Measurements from ENCODE around the gene DSCAM.
A peak's percentile ranks its signal among the peaks of the same experiment; 100 is the strongest.

The DSCAM gene

GRCh38 chr21:40160911-40161310 is 686.0 kb downstream of the DSCAM start:
- no peak for DNase-seq
- no peak overlapping the region for H3K4me3 Mint-ChIP-seq

GRCh38 chr21:40158366-40158765 is 688.6 kb downstream of the DSCAM start:
- DNase-seq, result no peak
- Mint-ChIP-seq H3K27me3 (no peaks in the 10 kb centered on the region), H3K4me3 (no peak overlapping the region), H3K9me3 (peaks cover 0 to 15% of the 10 kb centered on the region in 2 donors), H3K27ac (no peak overlapping the region), H3K4me1 (no peaks in the 10 kb centered on the region)
- ATAC-seq, result no peak

More at GRCh38 chr21:40160911-40161310, 686.0 kb downstream of the DSCAM start:
- Mint-ChIP-seq H3K4me1 (no peaks in the 10 kb centered on the region), H3K27me3 (no peaks in the 10 kb centered on the region), H3K27ac (no peak overlapping the region), H3K9me3 (peaks cover 0 to 5% of the 10 kb centered on the region in 2 donors)
- no peak for ATAC-seq

GRCh38 chr21:40155563-40155962 is 691.4 kb downstream of the DSCAM start:
- Mint-ChIP-seq H3K27ac (no peak overlapping the region), H3K4me1 (no peaks in the 10 kb centered on the region)
- no peak for ATAC-seq

GRCh38 chr21:40153351-40153750 is 693.6 kb downstream of the DSCAM start:
- Mint-ChIP-seq H3K27me3 (no peaks in the 10 kb centered on the region), H3K9me3 (peaks cover 0 to 15% of the 10 kb centered on the region in 2 donors), H3K4me3 (no peak overlapping the region), H3K4me1 (no peaks in the 10 kb centered on the region), H3K27ac (no peak overlapping the region)
- DNase-seq (no peak), ATAC-seq (no peak)

More at GRCh38 chr21:40155563-40155962, 691.4 kb downstream of the DSCAM start:
- Mint-ChIP-seq H3K9me3 (peaks cover 0 to 15% of the 10 kb centered on the region in 2 donors), H3K27me3 (no peaks in the 10 kb centered on the region), H3K4me3 (no peak overlapping the region)
- DNase-seq, result no peak

GRCh38 chr21:40152476-40152875 is 694.5 kb downstream of the DSCAM start:
- Mint-ChIP-seq H3K4me3 (no peak overlapping the region), H3K4me1 (no peaks in the 10 kb centered on the region), H3K27ac (no peak overlapping the region), H3K27me3 (no peaks in the 10 kb centered on the region), H3K9me3 (peaks cover 0 to 15% of the 10 kb centered on the region in 2 donors)
- ATAC-seq (no peak), DNase-seq (no peak)

GRCh38 chr21:40151611-40152010 is 695.3 kb downstream of the DSCAM start:
- Mint-ChIP-seq H3K27me3 (no peaks in the 10 kb centered on the region), H3K4me3 (no peak overlapping the region), H3K4me1 (no peaks in the 10 kb centered on the region), H3K9me3 (peaks cover 0 to 15% of the 10 kb centered on the region in 2 donors), H3K27ac (no peak overlapping the region)
- DNase-seq (no peak), ATAC-seq (no peak)

- H3K9me3 Mint-ChIP-seq, result no peaks in the 10 kb centered on the region
- H3K27me3 Mint-ChIP-seq, result no peaks in the 10 kb centered on the region
- DNase-seq (no peak), ATAC-seq (no peak)
- no peak overlapping the region for H3K27ac Mint-ChIP-seq
- H3K4me3 Mint-ChIP-seq, result no peak overlapping the region
- H3K4me1 Mint-ChIP-seq, result no peaks in the 10 kb centered on the region
Measured at GRCh38 chr21:40146216-40146837, 700.6 kb downstream of the DSCAM start.

- no peak overlapping the region for H3K27ac Mint-ChIP-seq
- ATAC-seq, result no peak
- H3K27me3 Mint-ChIP-seq, result no peaks in the 10 kb centered on the region
- H3K4me1 Mint-ChIP-seq, result no peaks in the 10 kb centered on the region
- DNase-seq, result peak; percentile 15 to 41
- H3K4me3 Mint-ChIP-seq, result no peak overlapping the region
- no peaks in the 10 kb centered on the region for H3K9me3 Mint-ChIP-seq
Measured at GRCh38 chr21:40143822-40144525, 703.0 kb downstream of the DSCAM start.

GRCh38 chr21:40141621-40142020 is 705.3 kb downstream of the DSCAM start:
- ATAC-seq, result no peak
- H3K4me3 Mint-ChIP-seq, result no peak overlapping the region
- no peaks in the 10 kb centered on the region for H3K9me3 Mint-ChIP-seq
- H3K27ac Mint-ChIP-seq, result no peak overlapping the region
- H3K27me3 Mint-ChIP-seq, result no peaks in the 10 kb centered on the region
- no peak for DNase-seq
- H3K4me1 Mint-ChIP-seq, result no peaks in the 10 kb centered on the region

GRCh38 chr21:40140675-40141074 is 706.3 kb downstream of the DSCAM start:
- Mint-ChIP-seq H3K27ac (no peak overlapping the region), H3K4me1 (no peaks in the 10 kb centered on the region)
- no peak for ATAC-seq

GRCh38 chr21:40139636-40140035 is 707.3 kb downstream of the DSCAM start:
- Mint-ChIP-seq H3K4me1 (no peaks in the 10 kb centered on the region), H3K4me3 (no peak overlapping the region), H3K27me3 (no peaks in the 10 kb centered on the region), H3K27ac (no peak overlapping the region), H3K9me3 (no peaks in the 10 kb centered on the region)
- ATAC-seq, result peak; percentile 23
- no peak for DNase-seq

More at GRCh38 chr21:40140675-40141074, 706.3 kb downstream of the DSCAM start:
- Mint-ChIP-seq H3K27me3 (no peaks in the 10 kb centered on the region), H3K4me3 (no peak overlapping the region), H3K9me3 (no peaks in the 10 kb centered on the region)
- no peak for DNase-seq

- Mint-ChIP-seq H3K27me3 (no peaks in the 10 kb centered on the region), H3K9me3 (no peaks in the 10 kb centered on the region), H3K27ac (no peak overlapping the region), H3K4me3 (no peak overlapping the region), H3K4me1 (no peaks in the 10 kb centered on the region)
- no peak for DNase-seq
- no peak for ATAC-seq
Measured at GRCh38 chr21:40136571-40136970, 710.4 kb downstream of the DSCAM start.

GRCh38 chr21:40134731-40135492 is 712.0 kb downstream of the DSCAM start:
- H3K27ac Mint-ChIP-seq, result no peak overlapping the region
- H3K4me1 Mint-ChIP-seq, result no peaks in the 10 kb centered on the region
- DNase-seq, result no peak
- no peak for ATAC-seq
- no peak overlapping the region for H3K4me3 Mint-ChIP-seq
- H3K9me3 Mint-ChIP-seq, result no peaks in the 10 kb centered on the region
- H3K27me3 Mint-ChIP-seq, result no peaks in the 10 kb centered on the region

- Mint-ChIP-seq H3K27me3 (no peaks in the 10 kb centered on the region), H3K9me3 (peaks cover 0 to 14% of the 10 kb centered on the region in 2 donors), H3K4me3 (no peak overlapping the region), H3K27ac (no peak overlapping the region), H3K4me1 (no peaks in the 10 kb centered on the region)
- no peak for DNase-seq
- no peak for ATAC-seq
Measured at GRCh38 chr21:40130476-40130875, 716.5 kb downstream of the DSCAM start.

GRCh38 chr21:40129809-40130208 is 717.1 kb downstream of the DSCAM start:
- DNase-seq (no peak), ATAC-seq (no peak)
- Mint-ChIP-seq H3K27me3 (no peaks in the 10 kb centered on the region), H3K9me3 (peaks cover 0 to 14% of the 10 kb centered on the region in 2 donors), H3K4me3 (no peak overlapping the region), H3K4me1 (no peaks in the 10 kb centered on the region), H3K27ac (no peak overlapping the region)

- no peak overlapping the region for H3K27ac Mint-ChIP-seq
- peaks cover 0 to 14% of the 10 kb centered on the region in 2 donors for H3K9me3 Mint-ChIP-seq
- ATAC-seq (no peak), DNase-seq (no peak)
- H3K27me3 Mint-ChIP-seq, result no peaks in the 10 kb centered on the region
- no peak overlapping the region for H3K4me3 Mint-ChIP-seq
- no peaks in the 10 kb centered on the region for H3K4me1 Mint-ChIP-seq
Measured at GRCh38 chr21:40128891-40129290, 718.1 kb downstream of the DSCAM start.
